OCI-LY3 (cell line): Measurements from ENCODE around the gene DDX42.

ENCODE experiments used
- H2AFZ ChIP-seq: fragments of 200-600, 300-600 bp; shearing (Covaris generic); 2 replicates; pipeline ENCODE4 v1.6.0; 2014; ENCODE audit warnings: antibody characterized with exemption, low read depth, low read length
- H3K27ac ChIP-seq: fragments of 200-600, 300-600 bp; sonication (generic); 2 replicates; pipeline ENCODE4 v1.5.1; 2014; ENCODE audit warnings: mild to moderate bottlenecking, low read length, moderate library complexity, mixed read lengths
- H3K27me3 ChIP-seq: fragments of 200-600, 300-600 bp; sonication (generic); 2 replicates; pipeline ENCODE4 v1.6.1; 2014; ENCODE audit warnings: low read depth, low read length, mixed read lengths
- H3K36me3 ChIP-seq: fragments of 200-600, 300-600 bp; sonication (generic); replicated peaks from 2 replicates; pipeline ENCODE3; 2014; ENCODE audit warnings: low read depth, low read length, mixed read lengths
- H3K4me1 ChIP-seq: fragments of 300-600, 200-600 bp; sonication (generic); 2 replicates; pipeline ENCODE4 v1.6.1; 2014; ENCODE audit warnings: low read length, mixed read lengths
- H3K4me2 ChIP-seq: fragments of 200-600, 300-600 bp; sonication (generic); 2 replicates; pipeline ENCODE4 v1.6.1; 2014; ENCODE audit warnings: low read length, mixed read lengths
- H3K4me3 ChIP-seq: fragments of 300-600, 200-600 bp; sonication (generic); 2 replicates; pipeline ENCODE4 v1.5.1; 2014; ENCODE audit warnings: antibody characterized with exemption, mild to moderate bottlenecking, low read length, moderate library complexity
- H3K79me2 ChIP-seq: fragments of 300-600, 200-600 bp; shearing (Covaris generic); 2 replicates; pipeline ENCODE4 v1.6.1; 2014; ENCODE audit warnings: mild to moderate bottlenecking, low read length, mixed read lengths
- H3K9ac ChIP-seq: fragments of 300-600, 200-600 bp; shearing (Covaris generic); 2 replicates; pipeline ENCODE4 v1.6.0; 2014; ENCODE audit warnings: mild to moderate bottlenecking, low read length, moderate library complexity
- H3K9me3 ChIP-seq: fragments of 200-600, 300-600 bp; shearing (Covaris generic); 2 replicates; pipeline ENCODE4 v1.6.1; 2014; ENCODE audit warnings: low read length, mixed read lengths; ENCODE audit not compliant: insufficient read depth
- H4K20me1 ChIP-seq: fragments of 200-600, 300-600 bp; sonication (generic); 2 replicates; pipeline ENCODE4 v1.6.1; 2016; ENCODE audit warnings: low read length, mixed read lengths; ENCODE audit not compliant: insufficient read depth
- EZH2phosphoT487 ChIP-seq: fragments of 200-600 bp; shearing (Covaris generic); IDR thresholded peaks from 2 replicates; pipeline ENCODE4 v1.6.1; 2018; ENCODE audit warnings: antibody characterized with exemption, mixed run types, low read depth
- TF ChIP-seq, protein P1 (sequence below): fragments of 200-600, 300-600 bp; sonication (generic); IDR thresholded peaks from 2 replicates; pipeline ENCODE4 v1.5.1; 2014; ENCODE audit warnings: antibody characterized with exemption, low read length, low read depth

The DDX42 gene

DNA sequence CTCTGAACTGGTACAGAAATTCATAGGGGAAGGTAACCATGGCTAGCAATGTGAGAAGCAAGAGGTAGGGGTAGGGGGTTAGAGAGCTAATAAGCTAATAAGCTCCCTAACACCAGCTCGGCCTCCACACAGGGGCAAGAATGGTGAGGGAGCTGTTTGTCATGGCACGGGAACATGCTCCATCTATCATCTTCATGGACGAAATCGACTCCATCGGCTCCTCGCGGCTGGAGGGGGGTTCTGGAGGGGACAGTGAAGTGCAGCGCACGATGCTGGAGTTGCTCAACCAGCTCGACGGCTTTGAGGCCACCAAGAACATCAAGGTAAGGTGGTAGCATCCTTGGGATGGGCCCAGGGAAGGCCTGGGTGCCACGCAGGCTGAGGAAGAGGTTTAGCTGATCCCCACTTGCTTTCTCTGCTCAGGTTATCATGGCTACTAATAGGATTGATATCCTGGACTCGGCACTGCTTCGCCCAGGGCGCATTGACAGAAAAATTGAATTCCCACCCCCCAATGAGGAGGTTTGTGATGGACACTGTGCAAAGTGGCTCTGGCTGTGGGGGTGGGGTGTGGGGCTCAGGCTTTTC, 57.0 kb downstream of the DDX42 start:
- Histone ChIP-seq H3K4me2 (no peak overlapping the region), H3K4me1 (peaks cover 12% of the 10 kb centered on the region), H3K27ac (no peak overlapping the region), H4K20me1 (no peaks in the 10 kb centered on the region), H3K79me2 (peaks cover 33% of the 10 kb centered on the region), H3K4me3 (no peak overlapping the region), H3K9me3 (no peaks in the 10 kb centered on the region), H3K36me3 (peaks cover 65% of the 10 kb centered on the region), H3K27me3 (no peaks in the 10 kb centered on the region), H2AFZ (no peak overlapping the region), H3K9ac (no peak overlapping the region)
- TF ChIP-seq, protein P1, sequence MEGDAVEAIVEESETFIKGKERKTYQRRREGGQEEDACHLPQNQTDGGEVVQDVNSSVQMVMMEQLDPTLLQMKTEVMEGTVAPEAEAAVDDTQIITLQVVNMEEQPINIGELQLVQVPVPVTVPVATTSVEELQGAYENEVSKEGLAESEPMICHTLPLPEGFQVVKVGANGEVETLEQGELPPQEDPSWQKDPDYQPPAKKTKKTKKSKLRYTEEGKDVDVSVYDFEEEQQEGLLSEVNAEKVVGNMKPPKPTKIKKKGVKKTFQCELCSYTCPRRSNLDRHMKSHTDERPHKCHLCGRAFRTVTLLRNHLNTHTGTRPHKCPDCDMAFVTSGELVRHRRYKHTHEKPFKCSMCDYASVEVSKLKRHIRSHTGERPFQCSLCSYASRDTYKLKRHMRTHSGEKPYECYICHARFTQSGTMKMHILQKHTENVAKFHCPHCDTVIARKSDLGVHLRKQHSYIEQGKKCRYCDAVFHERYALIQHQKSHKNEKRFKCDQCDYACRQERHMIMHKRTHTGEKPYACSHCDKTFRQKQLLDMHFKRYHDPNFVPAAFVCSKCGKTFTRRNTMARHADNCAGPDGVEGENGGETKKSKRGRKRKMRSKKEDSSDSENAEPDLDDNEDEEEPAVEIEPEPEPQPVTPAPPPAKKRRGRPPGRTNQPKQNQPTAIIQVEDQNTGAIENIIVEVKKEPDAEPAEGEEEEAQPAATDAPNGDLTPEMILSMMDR = no peak
- no peak for TF ChIP-seq EZH2phosphoT487

DNA sequence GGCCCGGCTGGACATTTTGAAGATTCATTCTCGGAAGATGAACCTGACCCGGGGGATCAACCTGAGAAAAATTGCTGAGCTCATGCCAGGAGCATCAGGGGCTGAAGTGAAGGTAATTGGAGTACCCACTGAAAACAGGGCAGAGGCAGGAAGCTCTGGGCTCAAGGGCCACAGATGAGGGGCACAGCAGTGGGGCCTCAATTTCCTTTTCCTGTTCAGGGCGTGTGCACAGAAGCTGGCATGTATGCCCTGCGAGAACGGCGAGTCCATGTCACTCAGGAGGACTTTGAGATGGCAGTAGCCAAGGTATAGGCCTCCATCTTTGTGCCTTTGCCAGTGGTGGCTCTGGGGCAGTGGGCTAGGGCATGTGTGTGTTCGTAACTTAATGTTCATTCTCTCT, 57.5 kb downstream of the DDX42 start:
- Histone ChIP-seq H3K27ac (no peak overlapping the region), H2AFZ (no peak overlapping the region), H3K4me3 (no peak overlapping the region), H3K79me2 (peaks cover 28% of the 10 kb centered on the region), H3K4me1 (peaks cover 9% of the 10 kb centered on the region), H3K9ac (no peak overlapping the region), H3K9me3 (no peaks in the 10 kb centered on the region), H3K4me2 (no peak overlapping the region), H3K36me3 (peaks cover 65% of the 10 kb centered on the region), H3K27me3 (no peaks in the 10 kb centered on the region), H4K20me1 (no peaks in the 10 kb centered on the region)
- TF ChIP-seq EZH2phosphoT487 = no peak
- TF ChIP-seq, protein P1 = no peak

DNA sequence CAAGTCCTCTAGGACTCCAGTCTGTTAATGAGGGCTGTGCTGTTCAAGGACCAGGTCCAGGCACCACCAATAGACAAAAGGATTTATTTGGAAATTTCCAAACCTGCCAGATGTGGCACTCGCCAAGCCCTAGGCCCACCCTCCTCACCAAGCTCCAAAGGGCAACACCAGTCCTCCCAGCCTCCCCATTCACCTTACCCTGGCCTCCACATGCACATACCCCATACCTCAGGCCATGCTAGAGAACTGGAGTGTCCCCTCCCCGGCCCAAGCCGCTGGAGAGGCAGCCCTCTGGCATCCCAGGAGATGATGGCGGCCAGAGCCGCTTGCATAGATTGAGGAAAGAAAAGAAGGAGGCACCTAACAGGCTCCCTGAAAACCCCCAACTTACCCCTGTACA, 58.0 kb downstream of the DDX42 start:
- no peaks in the 10 kb centered on the region for H4K20me1 ChIP-seq
- no peak overlapping the region for H3K4me3 ChIP-seq
- no peak overlapping the region for H3K4me2 ChIP-seq

DNA sequence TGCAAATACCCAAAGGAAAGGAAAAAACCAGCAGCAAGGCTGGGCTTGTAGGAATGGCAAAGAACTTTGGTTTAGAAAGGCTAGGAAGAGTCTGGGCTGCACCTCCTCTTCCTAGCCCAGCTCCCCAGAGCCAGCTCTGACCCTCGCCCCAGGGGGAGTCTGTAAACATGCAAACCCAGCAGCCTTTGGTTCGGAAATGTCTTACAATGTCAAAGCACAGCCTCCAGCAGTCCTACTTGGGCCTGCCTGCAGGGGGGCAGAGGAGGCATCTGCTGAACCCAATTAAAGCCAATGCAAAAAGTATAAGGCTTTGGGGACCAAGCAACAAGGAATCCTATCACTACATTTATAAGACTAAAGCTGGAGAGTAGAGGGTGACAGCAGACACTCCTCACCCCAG, 58.5 kb downstream of the DDX42 start:
- Histone ChIP-seq H3K79me2 (peaks cover 30% of the 10 kb centered on the region), H3K4me1 (peaks cover 9% of the 10 kb centered on the region)

More for the DNA sequence above, 58.0 kb downstream of the DDX42 start:
- Histone ChIP-seq H3K27me3 (no peaks in the 10 kb centered on the region), H3K79me2 (peaks cover 27% of the 10 kb centered on the region), H3K27ac (no peak overlapping the region), H3K9me3 (no peaks in the 10 kb centered on the region), H3K36me3 (peaks cover 68% of the 10 kb centered on the region), H2AFZ (no peak overlapping the region), H3K4me1 (peaks cover 9% of the 10 kb centered on the region), H3K9ac (no peak overlapping the region)
- TF ChIP-seq, protein P1 = no peak
- no peak for TF ChIP-seq EZH2phosphoT487

More for the DNA sequence above, 58.5 kb downstream of the DDX42 start:
- Histone ChIP-seq H4K20me1 (no peaks in the 10 kb centered on the region), H2AFZ (no peak overlapping the region), H3K9me3 (no peaks in the 10 kb centered on the region), H3K27me3 (no peaks in the 10 kb centered on the region), H3K27ac (no peak overlapping the region), H3K4me2 (no peak overlapping the region), H3K36me3 (peaks cover 68% of the 10 kb centered on the region), H3K4me3 (no peak overlapping the region), H3K9ac (no peak overlapping the region)
- TF ChIP-seq EZH2phosphoT487 = no peak
- TF ChIP-seq, protein P1 = no peak
